DMS 273 (cell line): ENCODE results near the gene PSME1.
"Not testable (repeated sequence)": the region's sequence is repeated elsewhere in the genome, so short reads cannot be mapped to it uniquely, and the experiment has no call there.

Experiments used
- DNase-seq: peaks from one replicate; lab custom pipeline; 2025; ENCODE audit not compliant: unreplicated experiment; lab: John Stamatoyannopoulos, UW

Gene PSME1

GRCh38 chr14:24103451-24103850, 32.5 kb upstream of the PSME1 start:
- DNase-seq = no peak

GRCh38 chr14:24105609-24106239, 30.3 kb upstream of the PSME1 start:
- not testable (repeated sequence) for DNase-seq

GRCh38 chr14:24106672-24107271, 29.2 kb upstream of the PSME1 start:
- DNase-seq = no peak

GRCh38 chr14:24108336-24108874, 27.6 kb upstream of the PSME1 start:
- no peak for DNase-seq

- DNase-seq = no peak
Measured at GRCh38 chr14:24110060-24110459, 25.9 kb upstream of the PSME1 start.

- no peak for DNase-seq
Measured at GRCh38 chr14:24110523-24110922, 25.5 kb upstream of the PSME1 start.

- no peak for DNase-seq
Measured at GRCh38 chr14:24113379-24113800, 22.6 kb upstream of the PSME1 start.

GRCh38 chr14:24113801-24114531, 22.0 kb upstream of the PSME1 start:
- peak; percentile 94 for DNase-seq

- peak; percentile 100 for DNase-seq
Measured at GRCh38 chr14:24114532-24115421, 21.2 kb upstream of the PSME1 start, which contains the start of the genes DCAF11 and NRL. Gene DCAF11 (plus strand): TSS chr14:24114777. CDS start chr14:24115595, 818 bp downstream. Gene NRL (minus strand): TSS chr14:24114949. CDS start chr14:24082848, 32,101 bp downstream.

- DNase-seq = no peak
Measured at GRCh38 chr14:24115422-24116127, 20.4 kb upstream of the PSME1 start.

- no peak for DNase-seq
Measured at GRCh38 chr14:24116128-24116814, 19.7 kb upstream of the PSME1 start.

GRCh38 chr14:24117179-24117578, 18.8 kb upstream of the PSME1 start:
- no peak for DNase-seq

- DNase-seq = no peak
Measured at GRCh38 chr14:24119691-24120090, 16.3 kb upstream of the PSME1 start.

GRCh38 chr14:24121210-24121609, 14.8 kb upstream of the PSME1 start:
- no peak for DNase-seq

GRCh38 chr14:24122416-24122815, 13.6 kb upstream of the PSME1 start:
- no peak for DNase-seq

GRCh38 chr14:24122898-24123297, 13.1 kb upstream of the PSME1 start:
- DNase-seq = no peak

- DNase-seq = no peak
Measured at GRCh38 chr14:24123424-24124417, 12.3 kb upstream of the PSME1 start.

GRCh38 chr14:24126939-24127338, 9.1 kb upstream of the PSME1 start:
- DNase-seq = no peak
